Trophoblast cell (in vitro differentiated cells and primary cell): ENCODE data around the gene FBP2.
"Not testable (repeated sequence)": the region's sequence is repeated elsewhere in the genome, so short reads cannot be mapped to it uniquely, and the experiment has no call there.

ENCODE experiments used
- DNase-seq, 2 donors: peaks; one replicate each; pipeline ENCODE4 v3.0.0-alpha.2; 2016
- H2AFZ ChIP-seq: 2 replicates; pipeline ENCODE4 v1.6.1; 2013; ENCODE audit warnings: low read length, moderate library complexity, mild to moderate bottlenecking; ENCODE audit not compliant: insufficient read depth, poor library complexity
- H2AK5ac ChIP-seq: 2 replicates; pipeline ENCODE4 v1.6.1; 2013; ENCODE audit warnings: mild to moderate bottlenecking, low read length
- H2BK120ac ChIP-seq: 2 replicates; pipeline ENCODE4 v1.6.1; 2013; ENCODE audit warnings: low read length, mild to moderate bottlenecking, moderate library complexity; ENCODE audit not compliant: insufficient read depth, poor library complexity
- H2BK12ac ChIP-seq: 2 replicates; pipeline ENCODE4 v1.6.1; 2013; ENCODE audit warnings: mild to moderate bottlenecking, low read length, moderate library complexity
- H2BK5ac ChIP-seq: 2 replicates; pipeline ENCODE4 v1.6.1; 2013; ENCODE audit warnings: low read length, low read depth, moderate library complexity, mild to moderate bottlenecking; ENCODE audit not compliant: poor library complexity
- H3K14ac ChIP-seq: 2 replicates; pipeline ENCODE4 v1.6.1; 2013; ENCODE audit warnings: mild to moderate bottlenecking, low read length
- H3K18ac ChIP-seq: 2 replicates; pipeline ENCODE4 v1.6.1; 2013; ENCODE audit warnings: mild to moderate bottlenecking, low read length
- H3K23ac ChIP-seq: 2 replicates; pipeline ENCODE4 v1.6.1; 2013; ENCODE audit warnings: low read length
- H3K27ac ChIP-seq: 2 replicates; pipeline ENCODE4 v1.5.1; 2013; ENCODE audit warnings: low read depth, mild to moderate bottlenecking, inconsistent platforms, low read length, moderate library complexity
- H3K27me3 ChIP-seq: 2 replicates; pipeline ENCODE4 v1.6.1; 2013; ENCODE audit warnings: inconsistent platforms, mild to moderate bottlenecking, low read length, moderate library complexity; ENCODE audit not compliant: insufficient read depth
- H3K36me3 ChIP-seq, 2 experiments: 1 replicate in 1 of 2; 2 replicates in 1 of 2; pipeline ENCODE4 v1.6.1; 2013; ENCODE audit warnings: low read length in 2 of 2, mild to moderate bottlenecking in 2 of 2, moderate library complexity in 1 of 2; ENCODE audit not compliant: insufficient read depth in 2 of 2, control insufficient read depth in 1 of 2
- H3K4ac ChIP-seq: 2 replicates; pipeline ENCODE4 v1.6.1; 2013; ENCODE audit warnings: low read depth, mild to moderate bottlenecking, low read length, moderate library complexity
- H3K4me1 ChIP-seq, 2 experiments: 1 replicate in 1 of 2; 2 replicates in 1 of 2; pipeline ENCODE4 v1.6.1; 2013; ENCODE audit warnings: low read length in 2 of 2, mild to moderate bottlenecking in 2 of 2, moderate library complexity in 1 of 2; ENCODE audit not compliant: insufficient read depth in 2 of 2, control insufficient read depth in 1 of 2
- H3K4me2 ChIP-seq: 2 replicates; pipeline ENCODE4 v1.6.1; 2013; ENCODE audit warnings: inconsistent platforms, mild to moderate bottlenecking, low read length, moderate library complexity
- H3K4me3 ChIP-seq: 2 replicates; pipeline ENCODE4 v1.5.1; 2013; ENCODE audit warnings: mild to moderate bottlenecking, low read depth, low read length, inconsistent platforms
- H3K79me1 ChIP-seq: one replicate; pipeline ENCODE4 v1.6.1; 2013; ENCODE audit warnings: low read length
- H3K79me2 ChIP-seq: 2 replicates; pipeline ENCODE4 v1.6.1; 2013; ENCODE audit warnings: low read length, mild to moderate bottlenecking; ENCODE audit not compliant: control insufficient read depth, insufficient read depth, poor library complexity
- H3K9ac ChIP-seq: 2 replicates; pipeline ENCODE4 v1.6.1; 2013; ENCODE audit warnings: mild to moderate bottlenecking, low read length
- H3K9me3 ChIP-seq: 2 replicates; pipeline ENCODE4 v1.6.1; 2013; ENCODE audit warnings: low read depth, mild to moderate bottlenecking, control low read depth, inconsistent platforms, low read length; ENCODE audit not compliant: insufficient read depth
- H4K12ac ChIP-seq: 2 replicates; pipeline ENCODE4 v1.6.1; 2013; ENCODE audit warnings: low read depth, mild to moderate bottlenecking, low read length, moderate library complexity
- H4K8ac ChIP-seq: 2 replicates; pipeline ENCODE4 v1.6.1; 2013; ENCODE audit warnings: low read depth, mild to moderate bottlenecking, low read length, moderate library complexity
- H4K91ac ChIP-seq: one replicate; pipeline ENCODE4 v1.6.1; 2013; ENCODE audit warnings: low read depth, mild to moderate bottlenecking, low read length, moderate library complexity
- WGBS: extraction: QIAGEN DNeasy Blood & Tissue Kit; methylation state at CpG from one replicate; pipeline ENCODE4 v1.1.7; 2013; ENCODE audit warnings: missing lambda C conversion rate; ENCODE audit not compliant: insufficient read length, insufficient coverage; ENCODE audit errors: extremely low coverage; 5-methylcytosine and 5-hydroxymethylcytosine counted together

Gene FBP2

GRCh38 chr9:94566550-94566949 lies 27.1 kb downstream of the FBP2 start:
- Histone ChIP-seq H3K27ac (no peak overlapping the region), H4K8ac (no peak overlapping the region), H3K79me1 (no peaks in the 10 kb centered on the region), H4K12ac (no peak overlapping the region), H3K4me2 (no peak overlapping the region), H3K4me3 (no peak overlapping the region), H3K27me3 (no peaks in the 10 kb centered on the region), H3K9me3 (peaks cover 2% of the 10 kb centered on the region), H3K36me3 (no peaks in the 10 kb centered on the region), H2BK5ac (no peak overlapping the region), H3K14ac (no peak overlapping the region), H3K4ac (no peak overlapping the region), H2BK120ac (no peak overlapping the region), H3K79me2 (no peaks in the 10 kb centered on the region), H2BK12ac (no peak overlapping the region), H2AFZ (no peak overlapping the region), H3K9ac (no peak overlapping the region), H4K91ac (no peak overlapping the region), H2AK5ac (no peak overlapping the region), H3K18ac (no peak overlapping the region), H3K4me1 (no peaks in the 10 kb centered on the region), H3K23ac (no peak overlapping the region)
- DNase-seq: no peak

- not testable (repeated sequence) for H3K9ac ChIP-seq, H4K8ac ChIP-seq, H2BK5ac ChIP-seq, H2BK12ac ChIP-seq, H3K4me3 ChIP-seq, H3K79me1 ChIP-seq, H3K18ac ChIP-seq, H3K23ac ChIP-seq, H2AFZ ChIP-seq, H3K36me3 ChIP-seq, H3K14ac ChIP-seq, H3K4me2 ChIP-seq, H2AK5ac ChIP-seq, H3K4me1 ChIP-seq, H3K79me2 ChIP-seq, H4K12ac ChIP-seq, H3K27me3 ChIP-seq, H3K27ac ChIP-seq, H3K4ac ChIP-seq, H3K9me3 ChIP-seq, DNase-seq, H4K91ac ChIP-seq, H2BK120ac ChIP-seq
- no CpG with 5 or more reads among the region's 3 CpGs for WGBS
Observed at GRCh38 chr9:94564279-94564678, 29.3 kb downstream of the FBP2 start.

GRCh38 chr9:94563548-94563947 lies 30.1 kb downstream of the FBP2 start:
- H4K8ac ChIP-seq: no peak overlapping the region
- H3K4me3 ChIP-seq: no peak overlapping the region
- no peaks in the 10 kb centered on the region for H3K4me1 ChIP-seq
- H3K4me2 ChIP-seq: no peak overlapping the region
- no peaks in the 10 kb centered on the region for H3K79me2 ChIP-seq
- H3K9me3 ChIP-seq: peaks cover 2% of the 10 kb centered on the region
- H3K18ac ChIP-seq: no peak overlapping the region
- H3K4ac ChIP-seq: no peak overlapping the region
- H3K14ac ChIP-seq: no peak overlapping the region
- no peak overlapping the region for H2AFZ ChIP-seq
- H2BK12ac ChIP-seq: no peak overlapping the region
- DNase-seq: no peak
- no CpG with 5 or more reads among the region's 2 CpGs for WGBS
- no peak overlapping the region for H3K27ac ChIP-seq
- no peak overlapping the region for H4K91ac ChIP-seq
- H3K79me1 ChIP-seq: no peaks in the 10 kb centered on the region
- H3K36me3 ChIP-seq: no peaks in the 10 kb centered on the region
- H3K23ac ChIP-seq: no peak overlapping the region
- no peak overlapping the region for H2BK120ac ChIP-seq
- no peak overlapping the region for H2AK5ac ChIP-seq
- no peak overlapping the region for H2BK5ac ChIP-seq
- no peak overlapping the region for H3K9ac ChIP-seq
- no peak overlapping the region for H4K12ac ChIP-seq
- H3K27me3 ChIP-seq: no peaks in the 10 kb centered on the region

GRCh38 chr9:94560237-94560636 lies 33.4 kb downstream of the FBP2 start:
- H3K79me1 ChIP-seq: no peaks in the 10 kb centered on the region
- no peak overlapping the region for H4K8ac ChIP-seq
- H3K14ac ChIP-seq: no peak overlapping the region
- H4K12ac ChIP-seq: no peak overlapping the region
- H3K79me2 ChIP-seq: no peaks in the 10 kb centered on the region
- no peak overlapping the region for H4K91ac ChIP-seq
- H2BK120ac ChIP-seq: no peak overlapping the region
- H2AK5ac ChIP-seq: no peak overlapping the region
- no peak overlapping the region for H3K18ac ChIP-seq
- peaks cover 2% of the 10 kb centered on the region for H3K9me3 ChIP-seq
- no peak overlapping the region for H3K9ac ChIP-seq
- peaks cover 0 to 5% of the 10 kb centered on the region in 2 experiments for H3K4me1 ChIP-seq
- DNase-seq: no peak
- no CpG with 5 or more reads among the region's 6 CpGs for WGBS
- H3K4me3 ChIP-seq: no peak overlapping the region
- H3K27ac ChIP-seq: no peak overlapping the region
- no peak overlapping the region for H3K4me2 ChIP-seq
- H3K23ac ChIP-seq: no peak overlapping the region
- H3K27me3 ChIP-seq: no peaks in the 10 kb centered on the region
- H3K36me3 ChIP-seq: no peaks in the 10 kb centered on the region
- H3K4ac ChIP-seq: no peak overlapping the region
- H2AFZ ChIP-seq: no peak overlapping the region
- H2BK5ac ChIP-seq: no peak overlapping the region
- no peak overlapping the region for H2BK12ac ChIP-seq
